HepG2 (cell line): ENCODE measurements around the gene ZMYND8. TPM values are rescaled to one million over a fixed set of nuclear protein-coding genes. Genes with fewer than 3 reads are reported as not detected.

ENCODE experiments used
- ATAC-seq: fragments of 200-7000 bp; cut with Tn5 transposase; 3 replicates; pipeline ENCODE4 v1.9.1; 2020; ENCODE audit warnings: mild to moderate bottlenecking, moderate library complexity
- BruUV-seq: library from RNA; stranded (reverse); fragments of 400-500 nt; replicated peaks from 2 replicates; lab custom pipeline; 2021; lab: Mats Ljungman, UMichigan
- CTCF ChIA-PET: fragments of 300-600 bp; formaldehyde crosslinking; extraction: SDS; loops from one replicate; lab custom pipeline; 2021; ENCODE audit warnings: low total read pairs, inconsistent platforms, low intra/inter-chr PET ratio; lab: Yijun Ruan, JAX
- POLR2A ChIA-PET: fragments of 350-600 bp; sonication (Branson Sonifier 250); formaldehyde crosslinking; loops from one replicate; lab custom pipeline; 2020; ENCODE audit warnings: antibody characterized with exemption, inconsistent platforms; lab: Yijun Ruan, JAX
- DNase-seq: peaks from one replicate; pipeline ENCODE4 v3.0.0-alpha.2; 2015; ENCODE audit warnings: low spot score
- FAIRE-seq: peaks from 3 replicates; lab custom pipeline; 2011; peaks lifted over from hg19 to GRCh38; lab: Jason Lieb, UNC
- H2AFZ ChIP-seq: one replicate; pipeline ENCODE4 v1.6.1; 2011; ENCODE audit warnings: low read length, inconsistent platforms
- H3K27ac ChIP-seq: fragments of 300-600 bp; 3 replicates; pipeline ENCODE4 v1.8.0; 2011; ENCODE audit warnings: mixed run types, mild to moderate bottlenecking, mixed read lengths, low read length, inconsistent platforms; ENCODE audit not compliant: insufficient read depth; ENCODE audit errors: extremely low read length
- H3K27me3 ChIP-seq, 2 experiments: fragments of 200-600 bp in 1 of 2; 2 replicates in 1 of 2; 3 replicates in 1 of 2; pipeline versions ENCODE4 v1.6.0 to v1.8.0; 2011; ENCODE audit warnings: low read length in 2 of 2, mild to moderate bottlenecking in 2 of 2, moderate library complexity in 2 of 2, inconsistent platforms in 1 of 2; ENCODE audit not compliant: insufficient read depth in 2 of 2, control insufficient read depth in 1 of 2
- H3K36me3 ChIP-seq, 2 experiments: fragments of 200-600 bp in 1 of 2; replicated peaks in 1 of 2; 2 replicates in 1 of 2; 3 replicates in 1 of 2; pipeline versions ENCODE4 v1.5.1 to v1.8.0; 2011; ENCODE audit warnings: low read length in 2 of 2, inconsistent platforms in 1 of 2; ENCODE audit not compliant: insufficient read depth in 2 of 2, control insufficient read depth in 1 of 2
- H3K4me1 ChIP-seq: 2 replicates; pipeline ENCODE4 v1.5.1; 2012; ENCODE audit warnings: low read length, inconsistent platforms; ENCODE audit not compliant: insufficient read depth
- H3K4me2 ChIP-seq: 2 replicates; pipeline ENCODE4 v1.6.0; 2011; ENCODE audit warnings: low read depth, low read length, inconsistent platforms
- H3K4me3 ChIP-seq, 3 experiments: fragments of 200-600 bp in 1 of 3; sonication (generic), shearing (Covaris generic) in 1 of 3; replicated peaks in 1 of 3; 2 replicates each; pipeline ENCODE4 v1.5.1; 2011 to 2016; ENCODE audit warnings: low read length in 3 of 3, inconsistent platforms in 2 of 3, low read depth in 2 of 3, mild to moderate bottlenecking in 2 of 3, control low read depth in 1 of 3, mixed read lengths in 1 of 3; ENCODE audit not compliant: insufficient read depth in 1 of 3
- H3K79me2 ChIP-seq: one replicate; pipeline ENCODE4 v1.6.1; 2011; ENCODE audit warnings: low read length, inconsistent platforms; ENCODE audit not compliant: insufficient read depth
- H3K9ac ChIP-seq: 2 replicates; pipeline ENCODE4 v1.6.0; 2011; ENCODE audit warnings: mild to moderate bottlenecking, low read depth, low read length, inconsistent platforms; ENCODE audit not compliant: insufficient read depth
- H3K9me3 ChIP-seq: 2 replicates; pipeline ENCODE4 v1.5.1; 2012; ENCODE audit warnings: mild to moderate bottlenecking, low read length
- H4K20me1 ChIP-seq: 2 replicates; pipeline ENCODE4 v1.6.0; 2011; ENCODE audit warnings: inconsistent platforms, mild to moderate bottlenecking, low read length, moderate library complexity; ENCODE audit not compliant: insufficient read depth
- AGO2 ChIP-seq: fragments of 200-400 bp; formaldehyde crosslinking; optimal IDR thresholded peaks from 2 replicates; pipeline ENCODE3; 2017; ENCODE audit warnings: mild to moderate bottlenecking, low read depth, low read length, moderate library complexity
- EEA1 ChIP-seq: sonication (generic); formaldehyde crosslinking; IDR thresholded peaks from 2 replicates; pipeline ENCODE4 v1.5.1; 2020; ENCODE audit warnings: mild to moderate bottlenecking, missing genetic modification reagents, borderline replicate concordance
- NFIB ChIP-seq: sonication (generic); formaldehyde crosslinking; IDR thresholded peaks from 2 replicates; pipeline ENCODE4 v1.9.0; 2021; ENCODE audit warnings: missing genetic modification reagents, mild to moderate bottlenecking, borderline replicate concordance
- NFKB2 ChIP-seq: sonication (generic); formaldehyde crosslinking; IDR thresholded peaks from 2 replicates; pipeline ENCODE4 v1.4.0; 2020; ENCODE audit warnings: missing genetic modification reagents, borderline replicate concordance
- NR1H2 ChIP-seq: sonication (generic); formaldehyde crosslinking; IDR thresholded peaks from 2 replicates; pipeline ENCODE4 v1.8.1; 2022; ENCODE audit warnings: low read depth, missing genetic modification reagents, borderline replicate concordance
- NRL ChIP-seq: sonication (generic); formaldehyde crosslinking; IDR thresholded peaks from 2 replicates; pipeline ENCODE4 v1.5.0; 2020; ENCODE audit warnings: missing genetic modification reagents, mild to moderate bottlenecking, moderate library complexity, borderline replicate concordance
- POLR2A ChIP-seq, 2 experiments: IDR thresholded peaks; 2 replicates each; pipeline ENCODE4 v1.6.1; 2011; ENCODE audit warnings: low read depth in 2 of 2, low read length in 2 of 2, mild to moderate bottlenecking in 1 of 2, moderate library complexity in 1 of 2; ENCODE audit not compliant: insufficient read depth in 1 of 2
- RBM22 ChIP-seq: fragments of 200-400 bp; formaldehyde crosslinking; optimal IDR thresholded peaks from 2 replicates; pipeline ENCODE3; 2017; ENCODE audit warnings: mild to moderate bottlenecking, low read length, moderate library complexity
- RFXAP ChIP-seq: sonication (generic); formaldehyde crosslinking; IDR thresholded peaks from 2 replicates; pipeline ENCODE4 v1.4.0; 2020; ENCODE audit warnings: missing genetic modification reagents, borderline replicate concordance
- ZBTB7A ChIP-seq: sonication (generic); formaldehyde crosslinking; IDR thresholded peaks from 2 replicates; pipeline ENCODE4 v1.8.0; 2022; ENCODE audit warnings: mild to moderate bottlenecking, missing genetic modification reagents
- ZFP36 ChIP-seq: fragments of 150-350 bp; IDR thresholded peaks from 2 replicates; pipeline ENCODE4 v1.6.1; 2018; ENCODE audit warnings: borderline replicate concordance, low read length, low read depth; ENCODE audit not compliant: partially characterized antibody
- ZNF367 ChIP-seq: sonication (generic); formaldehyde crosslinking; IDR thresholded peaks from 2 replicates; pipeline ENCODE4 v1.4.0; 2020; ENCODE audit warnings: missing genetic modification reagents, borderline replicate concordance
- ZNF572 ChIP-seq: sonication (generic); formaldehyde crosslinking; IDR thresholded peaks from 2 replicates; pipeline ENCODE4 v1.5.1; 2020; ENCODE audit warnings: mild to moderate bottlenecking, missing genetic modification reagents
- WGBS: methylation state at CpG from one replicate; pipeline ENCODE4 v1.1.6; 2017; ENCODE audit warnings: low lambda C conversion rate; 5-methylcytosine and 5-hydroxymethylcytosine counted together
- in situ Hi-C: cut with HindIII; loops from 2 replicates; pipeline ENCODE4 v1.10.0; 2017; ENCODE audit warnings: low pct_unique_long_range_greater_than_20kb; ENCODE audit not compliant: extremely low pct_ligation_motif_present
- intact Hi-C: fragments of 100-400 bp; cut with micrococcal nuclease; formaldehyde crosslinking; loops from one replicate; pipeline ENCODE4 v1.10.0; 2022; ENCODE audit not compliant: unreplicated experiment
- polyA plus RNA-seq, 8 experiments: library from polyadenylated mRNA; depleted of rRNA in 3 of 8; stranded (reverse) in 7 of 8; unstranded in 1 of 8; fragments of >200 nt; fragmentation: Illumina TruSeq in 4 of 8; extraction: Trizol in 4 of 8; gene quantifications; 2 replicates each; pipeline versions ENCODE4 v1.2.1 to v1.2.3, GENCODE V29; 2011 to 2016; ENCODE audit warnings: low read depth in 4 of 8, missing spikeins in 1 of 8, mixed read lengths in 1 of 8; ENCODE audit not compliant: insufficient read depth in 1 of 8
- total RNA-seq, 5 experiments: library from RNA; depleted of rRNA; stranded (reverse); fragments of >200 nt; fragmentation: Illumina TruSeq; extraction: Trizol; gene quantifications; 2 replicates each; pipeline ENCODE4 v1.2.3, GENCODE V29; 2016; ENCODE audit warnings: low read depth in 1 of 5
- TF ChIP-seq, protein P1 (sequence below): IDR thresholded peaks from 2 replicates; pipeline ENCODE4 v1.6.1; 2016
- TF ChIP-seq, protein P2 (sequence below): sonication (generic); formaldehyde crosslinking; IDR thresholded peaks from 2 replicates; pipeline ENCODE4 v1.4.0; 2020; ENCODE audit warnings: missing genetic modification reagents, borderline replicate concordance
- TF ChIP-seq, protein P3 (sequence below): sonication (generic); formaldehyde crosslinking; IDR thresholded peaks from 2 replicates; pipeline ENCODE4 v1.5.1; 2020; ENCODE audit warnings: mild to moderate bottlenecking, moderate library complexity, missing genetic modification reagents

Gene ZMYND8
- total and polyA plus RNA-seq, 2 of the 13 experiments (the other 11 are each of a cell fraction or from before 2014, with no cell fraction given): 53.9 to 84.7 TPM

DNA sequence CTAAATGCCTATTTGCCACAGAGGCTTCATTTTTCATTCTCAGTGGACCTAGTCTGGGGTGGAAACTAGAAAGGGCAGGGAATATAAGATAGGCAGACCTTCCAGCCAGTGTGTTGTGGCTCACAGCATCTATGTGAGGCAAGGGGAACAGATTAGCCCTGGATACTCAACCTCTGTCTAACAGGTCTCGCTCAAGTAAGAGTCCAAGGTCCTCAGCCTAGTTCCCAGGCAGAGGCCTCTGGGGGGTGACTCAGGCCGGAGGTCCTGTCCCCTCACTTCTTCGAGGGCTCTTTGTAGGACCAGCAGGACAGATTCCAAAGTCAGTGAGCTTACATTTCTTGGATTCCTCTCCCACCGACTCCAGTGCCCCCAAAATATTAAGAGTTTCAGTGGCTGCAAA is 106.6 kb downstream of the ZMYND8 start (continued):
- no peak for TF ChIP-seq NRL (CRISPR knock-in tag)
- TF ChIP-seq EEA1: no peak
- TF ChIP-seq, protein P1, sequence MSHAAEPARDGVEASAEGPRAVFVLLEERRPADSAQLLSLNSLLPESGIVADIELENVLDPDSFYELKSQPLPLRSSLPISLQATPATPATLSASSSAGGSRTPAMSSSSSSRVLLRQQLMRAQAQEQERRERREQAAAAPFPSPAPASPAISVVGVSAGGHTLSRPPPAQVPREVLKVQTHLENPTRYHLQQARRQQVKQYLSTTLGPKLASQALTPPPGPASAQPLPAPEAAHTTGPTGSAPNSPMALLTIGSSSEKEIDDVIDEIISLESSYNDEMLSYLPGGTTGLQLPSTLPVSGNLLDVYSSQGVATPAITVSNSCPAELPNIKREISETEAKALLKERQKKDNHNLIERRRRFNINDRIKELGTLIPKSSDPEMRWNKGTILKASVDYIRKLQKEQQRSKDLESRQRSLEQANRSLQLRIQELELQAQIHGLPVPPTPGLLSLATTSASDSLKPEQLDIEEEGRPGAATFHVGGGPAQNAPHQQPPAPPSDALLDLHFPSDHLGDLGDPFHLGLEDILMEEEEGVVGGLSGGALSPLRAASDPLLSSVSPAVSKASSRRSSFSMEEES: no peak
- TF ChIP-seq, protein P2, sequence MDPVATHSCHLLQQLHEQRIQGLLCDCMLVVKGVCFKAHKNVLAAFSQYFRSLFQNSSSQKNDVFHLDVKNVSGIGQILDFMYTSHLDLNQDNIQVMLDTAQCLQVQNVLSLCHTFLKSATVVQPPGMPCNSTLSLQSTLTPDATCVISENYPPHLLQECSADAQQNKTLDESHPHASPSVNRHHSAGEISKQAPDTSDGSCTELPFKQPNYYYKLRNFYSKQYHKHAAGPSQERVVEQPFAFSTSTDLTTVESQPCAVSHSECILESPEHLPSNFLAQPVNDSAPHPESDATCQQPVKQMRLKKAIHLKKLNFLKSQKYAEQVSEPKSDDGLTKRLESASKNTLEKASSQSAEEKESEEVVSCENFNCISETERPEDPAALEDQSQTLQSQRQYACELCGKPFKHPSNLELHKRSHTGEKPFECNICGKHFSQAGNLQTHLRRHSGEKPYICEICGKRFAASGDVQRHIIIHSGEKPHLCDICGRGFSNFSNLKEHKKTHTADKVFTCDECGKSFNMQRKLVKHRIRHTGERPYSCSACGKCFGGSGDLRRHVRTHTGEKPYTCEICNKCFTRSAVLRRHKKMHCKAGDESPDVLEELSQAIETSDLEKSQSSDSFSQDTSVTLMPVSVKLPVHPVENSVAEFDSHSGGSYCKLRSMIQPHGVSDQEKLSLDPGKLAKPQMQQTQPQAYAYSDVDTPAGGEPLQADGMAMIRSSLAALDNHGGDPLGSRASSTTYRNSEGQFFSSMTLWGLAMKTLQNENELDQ: no peak

DNA sequence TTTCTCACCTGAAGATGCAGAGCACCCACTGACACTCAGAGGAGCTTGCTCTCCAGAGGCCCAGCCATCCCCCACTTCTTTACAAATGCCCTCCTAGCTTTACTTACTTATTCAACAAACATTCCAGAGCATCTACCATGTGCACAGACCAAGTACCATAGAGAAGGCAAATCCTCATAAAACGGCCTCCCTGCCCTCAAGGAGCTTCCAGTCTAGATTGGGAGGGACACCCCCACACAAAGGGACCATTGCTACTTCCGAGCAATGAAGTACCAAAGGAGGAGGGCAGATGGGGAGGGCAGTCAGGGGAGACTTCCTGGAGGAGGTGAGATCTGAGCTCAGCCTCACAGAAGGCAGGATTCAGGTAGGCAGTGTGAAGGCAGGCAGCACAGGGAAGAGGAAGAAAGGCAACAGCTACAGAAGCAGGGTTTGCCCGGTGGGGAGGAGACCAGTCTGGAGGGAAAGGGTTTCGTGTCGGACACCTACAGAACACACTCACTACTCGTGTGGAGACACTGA is 108.0 kb downstream of the ZMYND8 start:
- no peak overlapping the region for H3K27ac ChIP-seq
- no peak for DNase-seq
- peaks cover 36% of the 10 kb centered on the region for H3K4me1 ChIP-seq
- FAIRE-seq: no peak
- BruUV-seq: no TSS peak
- H4K20me1 ChIP-seq: peaks cover 61% of the 10 kb centered on the region
- H3K4me2 ChIP-seq: no peak overlapping the region
- ATAC-seq: no peak
- 96% methylated on average over 6 of the region's 6 CpGs for WGBS
- peaks cover 63 to 95% of the 10 kb centered on the region in 2 experiments for H3K36me3 ChIP-seq
- H3K9ac ChIP-seq: no peak overlapping the region
- POLR2A ChIA-PET: no interaction called here
- no peak overlapping the region for H3K4me3 ChIP-seq
- no peaks in the 10 kb centered on the region for H3K9me3 ChIP-seq
- peaks cover 25% of the 10 kb centered on the region for H3K79me2 ChIP-seq
- CTCF ChIA-PET: no interaction called here
- H2AFZ ChIP-seq: no peak overlapping the region
- H3K27me3 ChIP-seq: no peaks in the 10 kb centered on the region
- intact Hi-C loops (no loop called here), in situ Hi-C loops (no loop called here)
- TF ChIP-seq ZBTB7A (CRISPR knock-in tag): 0 out of 2 replicates have a peak, but pooled peaks have one; percentile 22
- TF ChIP-seq NR1H2 (CRISPR knock-in tag): 0 out of 2 replicates have a peak, but pooled peaks have one; percentile 44
- 0 out of 2 replicates have a peak, but pooled peaks have one; percentile 28 for TF ChIP-seq NFKB2 (CRISPR knock-in tag)
- TF ChIP-seq RFXAP: no peak
- 0 out of 4 replicates have a peak, but pooled peaks of 1 of the 2 experiments have one; percentile 16 for TF ChIP-seq POLR2A (IDR thresholded peaks at IDR 0.05; ENCODE audit: insufficient read depth in 1 of 2, low read depth in 2 of 2, low read length in 2 of 2)
- TF ChIP-seq ZFP36: peak; percentile 68
- TF ChIP-seq RBM22: peak; percentile 90
- TF ChIP-seq AGO2: no peak
- TF ChIP-seq ZNF367: no peak
- TF ChIP-seq NFIB: peak; percentile 81; the same call in 1 of the 2 replicates
- TF ChIP-seq ZNF572: peak; percentile 71; the same call in 1 of the 2 replicates
- TF ChIP-seq, protein P3, sequence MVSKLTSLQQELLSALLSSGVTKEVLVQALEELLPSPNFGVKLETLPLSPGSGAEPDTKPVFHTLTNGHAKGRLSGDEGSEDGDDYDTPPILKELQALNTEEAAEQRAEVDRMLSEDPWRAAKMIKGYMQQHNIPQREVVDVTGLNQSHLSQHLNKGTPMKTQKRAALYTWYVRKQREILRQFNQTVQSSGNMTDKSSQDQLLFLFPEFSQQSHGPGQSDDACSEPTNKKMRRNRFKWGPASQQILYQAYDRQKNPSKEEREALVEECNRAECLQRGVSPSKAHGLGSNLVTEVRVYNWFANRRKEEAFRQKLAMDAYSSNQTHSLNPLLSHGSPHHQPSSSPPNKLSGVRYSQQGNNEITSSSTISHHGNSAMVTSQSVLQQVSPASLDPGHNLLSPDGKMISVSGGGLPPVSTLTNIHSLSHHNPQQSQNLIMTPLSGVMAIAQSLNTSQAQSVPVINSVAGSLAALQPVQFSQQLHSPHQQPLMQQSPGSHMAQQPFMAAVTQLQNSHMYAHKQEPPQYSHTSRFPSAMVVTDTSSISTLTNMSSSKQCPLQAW (CRISPR knock-in tag): 0 out of 2 replicates have a peak, but pooled peaks have one; percentile 11
